GM21381 (cell line): Measurements from ENCODE around the gene ZGLP1.

ENCODE experiments used
- ATAC-seq: cut with Tn5 transposase; IDR thresholded peaks from one replicate; pipeline ENCODE4 v1.9.1; 2021; ENCODE audit warnings: mild to moderate bottlenecking, moderate library complexity; ENCODE audit not compliant: unreplicated experiment

Gene ZGLP1

DNA sequence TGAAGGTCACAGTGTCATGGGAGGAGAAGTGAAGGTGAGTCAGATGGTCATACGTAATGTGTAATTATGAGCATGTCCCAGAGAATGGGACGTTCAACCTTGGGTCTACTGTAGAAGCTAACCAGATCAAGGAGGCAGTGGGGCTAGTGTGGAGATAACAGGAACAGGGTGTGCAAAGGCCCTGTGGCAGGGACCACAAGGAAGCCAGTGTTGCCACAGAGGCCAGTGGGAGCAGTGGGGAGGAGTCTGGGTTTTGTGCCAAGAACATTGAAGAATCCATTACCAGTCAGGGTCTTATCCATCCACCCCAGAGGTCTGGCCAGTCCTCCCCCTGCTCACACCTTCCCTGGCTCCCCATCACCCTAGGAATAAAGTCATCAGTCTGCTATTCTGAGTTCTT is 54.3 kb downstream of the ZGLP1 start:
- ATAC-seq: no peak
